SK-N-MC (cell line): ENCODE results near the gene PLAC9.

Source experiments
- DNase-seq: peaks from one replicate; pipeline ENCODE4 v3.0.0-alpha.2; 2011; ENCODE audit warnings: low read depth, low spot score
- H3K27ac ChIP-seq: fragments of 200-600 bp; sonication (generic); 2 replicates; pipeline ENCODE4 v1.5.1; 2016; ENCODE audit warnings: mixed run types
- H3K36me3 ChIP-seq: fragments of 200-600 bp; sonication (generic); 2 replicates; pipeline ENCODE4 v1.6.1; 2017; ENCODE audit warnings: antibody characterized with exemption, low read length, mixed read lengths; ENCODE audit not compliant: insufficient read depth
- H3K4me3 ChIP-seq: fragments of 200-600 bp; sonication (generic); 2 replicates; pipeline ENCODE4 v1.5.1; 2016
- H3K9ac ChIP-seq: fragments of 200-600 bp; sonication (generic); 2 replicates; pipeline ENCODE4 v1.8.0; 2017; ENCODE audit warnings: mixed run types, mixed read lengths; ENCODE audit not compliant: insufficient read length
- H3K9me3 ChIP-seq: fragments of 200-600 bp; sonication (generic); 2 replicates; pipeline ENCODE4 v1.6.1; 2017; ENCODE audit warnings: low read depth, mild to moderate bottlenecking, antibody characterized with exemption, low read length, moderate library complexity, mixed read lengths
- EZH2 ChIP-seq: fragments of 200-600 bp; sonication (generic); IDR thresholded peaks from one replicate; pipeline ENCODE4 v1.6.1; 2017; ENCODE audit warnings: antibody characterized with exemption
- FOXP2 ChIP-seq: optimal IDR thresholded peaks from 2 replicates; pipeline ENCODE3; 2011; ENCODE audit warnings: mild to moderate bottlenecking, moderate library complexity; ENCODE audit not compliant: insufficient read depth; ENCODE audit errors: extremely low read length, control extremely low read depth
- POLR2AphosphoS5 ChIP-seq: IDR thresholded peaks from 2 replicates; pipeline ENCODE4 v1.6.1; 2012; ENCODE audit warnings: mild to moderate bottlenecking, low read depth, low read length, borderline replicate concordance

The PLAC9 gene

DNA sequence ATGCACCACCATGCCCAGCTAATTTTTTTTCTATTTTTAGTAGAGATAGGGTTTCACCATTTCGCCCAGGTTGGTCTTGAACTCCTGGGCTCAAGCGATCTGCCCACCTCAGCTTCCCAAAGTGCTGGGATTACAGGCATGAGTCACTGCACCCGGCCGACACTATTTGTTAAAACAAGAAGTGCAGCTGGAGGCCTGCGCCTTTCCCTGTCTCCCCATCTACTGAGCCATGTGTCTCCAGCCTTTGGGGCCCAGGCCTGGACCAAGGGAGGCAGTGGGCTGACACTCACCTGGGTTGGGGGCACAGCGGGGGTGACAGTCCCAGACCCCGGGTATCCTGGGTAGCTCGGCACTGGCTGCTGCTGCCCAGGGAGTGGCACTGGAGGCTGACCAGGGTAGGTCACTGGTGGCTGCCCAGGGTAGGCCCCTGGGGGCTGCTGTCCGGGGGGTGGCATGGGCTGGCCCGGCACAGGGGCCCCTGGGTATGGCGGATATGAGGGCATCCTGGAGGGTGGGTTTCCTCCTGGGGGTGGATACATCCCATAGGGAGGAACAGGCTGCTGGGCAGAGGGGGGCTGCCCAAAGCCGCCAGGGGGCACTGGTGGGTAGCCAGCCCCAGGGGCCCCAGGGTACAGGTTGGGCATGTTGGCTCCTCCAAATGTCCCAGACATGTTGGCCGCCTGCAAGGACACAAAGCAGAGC lies 36.3 kb downstream of the PLAC9 start:
- TF ChIP-seq POLR2AphosphoS5 (no peak), EZH2 (no peak), FOXP2 (no peak)
- DNase-seq, result no peak
- Histone ChIP-seq H3K4me3 (no peak overlapping the region), H3K9me3 (no peaks in the 10 kb centered on the region), H3K36me3 (no peaks in the 10 kb centered on the region), H3K27ac (no peak overlapping the region), H3K9ac (no peak overlapping the region)

GRCh38 chr10:80170026-80170425 lies 37.5 kb downstream of the PLAC9 start:
- no peaks in the 10 kb centered on the region for H3K36me3 ChIP-seq
- H3K27ac ChIP-seq, result no peak overlapping the region
- no peaks in the 10 kb centered on the region for H3K9me3 ChIP-seq
- TF ChIP-seq FOXP2, result no peak
- no peak for TF ChIP-seq POLR2AphosphoS5
- TF ChIP-seq EZH2, result no peak
- no peak overlapping the region for H3K4me3 ChIP-seq
- no peak overlapping the region for H3K9ac ChIP-seq
- DNase-seq, result no peak

DNA sequence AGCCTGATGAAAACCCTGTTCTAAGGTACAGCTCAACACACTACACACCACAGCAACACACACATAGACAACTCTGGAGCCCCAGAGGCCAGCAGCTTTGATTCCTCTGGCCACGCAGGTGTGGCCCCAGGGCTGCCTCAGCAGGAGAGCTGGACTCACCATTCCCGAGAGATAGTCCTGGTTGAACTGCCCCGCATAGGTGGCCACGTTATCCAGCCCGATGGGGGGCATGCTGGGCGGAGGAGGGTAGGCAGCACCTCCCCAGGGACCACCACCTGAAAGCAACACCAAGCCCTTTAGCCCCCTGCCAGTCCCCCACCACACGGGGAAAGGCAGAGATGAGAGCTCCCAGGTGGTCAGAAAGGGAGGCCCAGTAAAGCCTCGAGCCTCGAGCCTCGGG lies 38.1 kb downstream of the PLAC9 start:
- Histone ChIP-seq H3K36me3 (no peaks in the 10 kb centered on the region), H3K4me3 (no peak overlapping the region), H3K27ac (no peak overlapping the region), H3K9ac (no peak overlapping the region), H3K9me3 (no peaks in the 10 kb centered on the region)
- TF ChIP-seq POLR2AphosphoS5, result no peak
- no peak for TF ChIP-seq FOXP2
- TF ChIP-seq EZH2, result no peak
- DNase-seq, result no peak

GRCh38 chr10:80171248-80171660 lies 38.7 kb downstream of the PLAC9 start:
- TF ChIP-seq POLR2AphosphoS5 (no peak), FOXP2 (no peak), EZH2 (no peak)
- Histone ChIP-seq H3K27ac (no peak overlapping the region), H3K36me3 (no peaks in the 10 kb centered on the region), H3K9me3 (no peaks in the 10 kb centered on the region), H3K9ac (no peak overlapping the region), H3K4me3 (no peak overlapping the region)
- no peak for DNase-seq

GRCh38 chr10:80172896-80173295 lies 40.4 kb downstream of the PLAC9 start:
- Histone ChIP-seq H3K36me3 (no peaks in the 10 kb centered on the region), H3K27ac (no peak overlapping the region), H3K4me3 (no peak overlapping the region), H3K9ac (no peak overlapping the region), H3K9me3 (no peaks in the 10 kb centered on the region)
- TF ChIP-seq FOXP2 (no peak), POLR2AphosphoS5 (no peak), EZH2 (no peak)
- no peak for DNase-seq

DNA sequence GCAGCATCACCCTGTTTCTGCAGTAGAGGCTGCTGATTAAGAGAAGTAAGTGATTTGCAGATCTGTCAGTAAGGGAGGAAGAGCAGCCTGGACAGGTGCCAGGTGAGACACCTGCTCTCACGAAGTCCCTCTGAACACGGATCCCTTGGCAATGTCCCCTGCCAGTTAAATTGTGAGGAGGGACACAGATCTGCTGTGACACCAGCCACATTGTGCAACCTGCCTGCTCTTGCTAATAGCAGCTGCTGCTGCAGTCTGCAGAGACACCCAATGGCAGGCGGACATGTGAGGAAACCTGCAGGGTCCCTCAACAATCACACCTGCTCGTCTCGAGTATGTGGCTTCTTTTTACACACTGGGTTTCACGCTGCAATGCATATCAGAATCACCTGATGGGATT lies 40.9 kb downstream of the PLAC9 start:
- TF ChIP-seq FOXP2, result no peak
- no peak for TF ChIP-seq POLR2AphosphoS5
- no peak for TF ChIP-seq EZH2
- Histone ChIP-seq H3K9me3 (no peaks in the 10 kb centered on the region), H3K27ac (no peak overlapping the region), H3K36me3 (no peaks in the 10 kb centered on the region), H3K9ac (no peak overlapping the region), H3K4me3 (no peak overlapping the region)
- no peak for DNase-seq

- Histone ChIP-seq H3K4me3 (no peak overlapping the region), H3K27ac (no peak overlapping the region), H3K36me3 (no peaks in the 10 kb centered on the region), H3K9me3 (no peaks in the 10 kb centered on the region), H3K9ac (no peak overlapping the region)
- no peak for TF ChIP-seq POLR2AphosphoS5
- TF ChIP-seq EZH2, result no peak
- no peak for TF ChIP-seq FOXP2
- DNase-seq, result no peak
Observed at GRCh38 chr10:80174641-80175395, 42.3 kb downstream of the PLAC9 start.

DNA sequence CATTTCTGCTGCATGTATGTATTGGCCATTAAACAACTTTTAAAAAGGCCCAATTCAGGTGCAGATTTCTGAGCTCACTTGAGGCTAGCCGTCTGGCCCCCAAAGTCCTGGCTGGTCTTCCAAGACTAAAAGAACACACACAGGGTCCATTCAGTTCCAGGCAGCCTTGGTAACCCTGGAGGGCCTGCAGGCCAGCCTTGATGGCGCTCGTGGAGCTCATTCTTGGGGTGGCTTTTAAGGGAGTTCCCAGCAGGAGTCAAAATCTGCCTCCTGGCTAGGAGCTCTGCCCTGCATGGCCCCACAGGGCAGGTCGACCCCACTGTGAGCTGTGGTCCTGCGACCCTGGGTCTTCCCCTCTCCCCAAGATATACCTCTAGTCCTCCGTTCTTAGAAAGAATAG lies 44.0 kb downstream of the PLAC9 start:
- H3K27ac ChIP-seq, result no peak overlapping the region
- H3K36me3 ChIP-seq, result no peaks in the 10 kb centered on the region
- no peak for TF ChIP-seq FOXP2
- no peak for TF ChIP-seq POLR2AphosphoS5
- no peak for TF ChIP-seq EZH2
- H3K4me3 ChIP-seq, result no peak overlapping the region
- no peak for DNase-seq
- H3K9ac ChIP-seq, result no peak overlapping the region
- no peaks in the 10 kb centered on the region for H3K9me3 ChIP-seq
